Measurements from ENCODE around the gene CA7. TPM values are rescaled to one million over a fixed set of nuclear protein-coding genes. Genes with fewer than 3 reads are reported as not detected.

The CA7 gene
- total RNA-seq, 1 experiment from 2014 or later: not detected

- in situ Hi-C loops (cut with HindIII; ENCODE audit: low pct_unique_long_range_greater_than_20kb, low sequenced_read_pairs): no loop called here
- TF ChIP-seq TCF7L2 (IDR thresholded peaks at IDR 0.05; ENCODE audit: low read depth, low read length): no peak
- ChIA-PET POLR2A (no interaction called here), CTCF (no interaction called here)
- no peaks in the 10 kb centered on the region for H3K9me3 ChIP-seq (ENCODE audit: control insufficient read depth, insufficient read depth, low read depth, low read length)
- intact Hi-C loops (cut with micrococcal nuclease; ENCODE audit: unreplicated experiment): no loop called here
- ATAC-seq: no peak
- no peak overlapping the region for H3K4me3 ChIP-seq (ENCODE audit: low read depth in 2 of 2, low read length in 2 of 2)
- H3K36me3 ChIP-seq (ENCODE audit: control insufficient read depth, insufficient read depth, low read length): no peaks in the 10 kb centered on the region
- DNase-seq (ENCODE audit: low read depth, low spot score): no peak
- no peaks in the 10 kb centered on the region for H3K4me1 ChIP-seq (ENCODE audit: control insufficient read depth, insufficient read depth, low read length)
- BruUV-seq (replicated peaks): TSS peak; percentile 28
- H3K27me3 ChIP-seq (ENCODE audit: control insufficient read depth, insufficient read depth, low read length): no peaks in the 10 kb centered on the region
- H3K27ac ChIP-seq (ENCODE audit: low read length): no peak overlapping the region
These were observed 44.7 kb downstream of the CA7 start for GRCh38 chr16:66888647-66889615.

GRCh38 chr16:66889622-66890021 is 45.4 kb downstream of the CA7 start:
- no peaks in the 10 kb centered on the region for H3K4me1 ChIP-seq (ENCODE audit: control insufficient read depth, insufficient read depth, low read length)

More at GRCh38 chr16:66889622-66890021, 45.4 kb downstream of the CA7 start:
- in situ Hi-C loops (cut with HindIII; ENCODE audit: low pct_unique_long_range_greater_than_20kb, low sequenced_read_pairs) (no loop called here), intact Hi-C loops (cut with micrococcal nuclease; ENCODE audit: unreplicated experiment) (no loop called here)
- ATAC-seq: no peak
- Histone ChIP-seq H3K9me3 (ENCODE audit: control insufficient read depth, insufficient read depth, low read depth, low read length) (no peaks in the 10 kb centered on the region), H3K36me3 (ENCODE audit: control insufficient read depth, insufficient read depth, low read length) (no peaks in the 10 kb centered on the region), H3K4me3 (ENCODE audit: low read depth in 2 of 2, low read length in 2 of 2) (no peak overlapping the region), H3K27me3 (ENCODE audit: control insufficient read depth, insufficient read depth, low read length) (no peaks in the 10 kb centered on the region), H3K27ac (ENCODE audit: low read length) (no peak overlapping the region)
- POLR2A ChIA-PET: no interaction called here
- DNase-seq (ENCODE audit: low read depth, low spot score): no peak
- BruUV-seq (replicated peaks): no TSS peak
- TF ChIP-seq REST (IDR thresholded peaks at IDR 0.05; ENCODE audit: insufficient read depth in 1 of 2, low read depth in 2 of 2, low read length in 1 of 2) (no peak), POLR2AphosphoS5 (IDR thresholded peaks at IDR 0.05; ENCODE audit: low read depth, low read length) (no peak), CTCF (IDR thresholded peaks at IDR 0.05) (no peak), SIN3A (IDR thresholded peaks at IDR 0.05; ENCODE audit: borderline replicate concordance, insufficient read depth, low read depth, low read length) (no peak), TCF7L2 (IDR thresholded peaks at IDR 0.05; ENCODE audit: low read depth, low read length) (no peak)
- CTCF ChIA-PET: no interaction called here

Data from Panc1 (cell line).